Measurements from ENCODE around the gene DLAT. TPM values are rescaled to one million over a fixed set of nuclear protein-coding genes. Genes with fewer than 3 reads are reported as not detected.

DLAT gene
- total RNA-seq, 1 donor from 2014 or later, result 34.2 TPM

GRCh38 chr11:112073941-112074811 is 49.0 kb downstream of the DLAT start, which contains the start of the genes NKAPD1 and PIH1D2:
Gene NKAPD1 (plus strand): TSS chr11:112074299. CDS start chr11:112075575, 1,276 bp downstream.
Gene PIH1D2 (minus strand): TSS chr11:112074017. CDS start chr11:112073174, 843 bp downstream.
- H3K9me3 ChIP-seq (ENCODE audit: insufficient read depth, low read depth, low read length), result no peaks in the 10 kb centered on the region
- peaks cover 22% of the 10 kb centered on the region for H3K36me3 ChIP-seq (ENCODE audit: insufficient read depth, low read length)
- peaks cover 31% of the 10 kb centered on the region for H3K79me2 ChIP-seq (ENCODE audit: insufficient read depth, low read length)
- peak within 1 kb of the TSS; percentile 81 for H2AFZ ChIP-seq (ENCODE audit: low read depth, low read length)
- peaks cover 9% of the 10 kb centered on the region for H3K4me1 ChIP-seq (ENCODE audit: insufficient read depth, low read length)
- H3K9ac ChIP-seq (ENCODE audit: low read length), result peak within 1 kb of the TSS; percentile 97
- H3K27me3 Mint-ChIP-seq (ENCODE audit: low read depth, unreplicated experiment), result no peaks in the 10 kb centered on the region
- peak within 1 kb of the TSS; percentile 95 for H3K4me2 ChIP-seq (ENCODE audit: low read length)
- H3K27ac Mint-ChIP-seq (ENCODE audit: unreplicated experiment), result peak within 1 kb of the TSS; percentile 97
- no peak for TF ChIP-seq CTCF (IDR thresholded peaks at IDR 0.05; ENCODE audit: insufficient read depth, low read depth, low read length)
- TF ChIP-seq EZH2 (IDR thresholded peaks at IDR 0.05; ENCODE audit: insufficient read depth, low read length), result no peak
- peak within 1 kb of the TSS; percentile 99 for H3K4me3 Mint-ChIP-seq (ENCODE audit: unreplicated experiment)
- H3K4me1 Mint-ChIP-seq (ENCODE audit: low read depth, unreplicated experiment), result peaks cover 13% of the 10 kb centered on the region
- no peaks in the 10 kb centered on the region for H3K27me3 ChIP-seq (ENCODE audit: insufficient read depth, low read length)
- no peaks in the 10 kb centered on the region for H4K20me1 ChIP-seq (ENCODE audit: insufficient read depth, low read length)
- H3K9me3 Mint-ChIP-seq (ENCODE audit: unreplicated experiment), result no peaks in the 10 kb centered on the region
- FAIRE-seq, result no peak
- DNase-seq (ENCODE audit: low read depth), result peak; percentile 81
- peaks cover 2% of the 10 kb centered on the region for H3K36me3 Mint-ChIP-seq (ENCODE audit: low read depth, unreplicated experiment)
- H3K27ac ChIP-seq (ENCODE audit: low read depth, low read length), result peak within 1 kb of the TSS; percentile 92
- peak within 1 kb of the TSS; percentile 91 for H3K4me3 ChIP-seq (ENCODE audit: insufficient read depth, low read depth, low read length)

- Mint-ChIP-seq H3K9me3 (ENCODE audit: unreplicated experiment) (no peaks in the 10 kb centered on the region), H3K4me1 (ENCODE audit: low read depth, unreplicated experiment) (peaks cover 22% of the 10 kb centered on the region), H3K36me3 (ENCODE audit: low read depth, unreplicated experiment) (peaks cover 19% of the 10 kb centered on the region), H3K4me3 (ENCODE audit: unreplicated experiment) (peak overlapping the region; percentile 11), H3K27ac (ENCODE audit: unreplicated experiment) (peak overlapping the region; percentile 91), H3K27me3 (ENCODE audit: low read depth, unreplicated experiment) (no peaks in the 10 kb centered on the region)
- DNase-seq (ENCODE audit: low read depth) (peak; percentile 53), FAIRE-seq (no peak)
- no peak overlapping the region for H2AFZ ChIP-seq (ENCODE audit: low read depth, low read length)
- H3K4me2 ChIP-seq (ENCODE audit: low read length), result peak overlapping the region; percentile 30
- TF ChIP-seq CTCF (IDR thresholded peaks at IDR 0.05; ENCODE audit: insufficient read depth, low read depth, low read length) (no peak), EZH2 (IDR thresholded peaks at IDR 0.05; ENCODE audit: insufficient read depth, low read length) (no peak)
- peaks cover 17% of the 10 kb centered on the region for H3K4me1 ChIP-seq (ENCODE audit: insufficient read depth, low read length)
- H3K36me3 ChIP-seq (ENCODE audit: insufficient read depth, low read length), result peaks cover 53% of the 10 kb centered on the region
- peaks cover 16% of the 10 kb centered on the region for H4K20me1 ChIP-seq (ENCODE audit: insufficient read depth, low read length)
- H3K9me3 ChIP-seq (ENCODE audit: insufficient read depth, low read depth, low read length), result no peaks in the 10 kb centered on the region
- no peaks in the 10 kb centered on the region for H3K27me3 ChIP-seq (ENCODE audit: insufficient read depth, low read length)
- H3K79me2 ChIP-seq (ENCODE audit: insufficient read depth, low read length), result peaks cover 44% of the 10 kb centered on the region
- H3K9ac ChIP-seq (ENCODE audit: low read length), result peak overlapping the region; percentile 75
- peak overlapping the region; percentile 80 for H3K27ac ChIP-seq (ENCODE audit: low read depth, low read length)
- H3K4me3 ChIP-seq (ENCODE audit: insufficient read depth, low read depth, low read length), result no peak overlapping the region
Observed at GRCh38 chr11:112082729-112083128, 57.5 kb downstream of the DLAT start.

Measured in astrocyte (in vitro differentiated cells and primary cell).